HG03571 (cell line): ENCODE measurements around the gene SFR1.

Experiments
- ATAC-seq: cut with Tn5 transposase; IDR thresholded peaks from one replicate; pipeline ENCODE4 v1.9.1; 2021; ENCODE audit not compliant: unreplicated experiment

SFR1 gene

GRCh38 chr10:104104418-104104817, 17.6 kb upstream of the SFR1 start:
- ATAC-seq = no peak

DNA sequence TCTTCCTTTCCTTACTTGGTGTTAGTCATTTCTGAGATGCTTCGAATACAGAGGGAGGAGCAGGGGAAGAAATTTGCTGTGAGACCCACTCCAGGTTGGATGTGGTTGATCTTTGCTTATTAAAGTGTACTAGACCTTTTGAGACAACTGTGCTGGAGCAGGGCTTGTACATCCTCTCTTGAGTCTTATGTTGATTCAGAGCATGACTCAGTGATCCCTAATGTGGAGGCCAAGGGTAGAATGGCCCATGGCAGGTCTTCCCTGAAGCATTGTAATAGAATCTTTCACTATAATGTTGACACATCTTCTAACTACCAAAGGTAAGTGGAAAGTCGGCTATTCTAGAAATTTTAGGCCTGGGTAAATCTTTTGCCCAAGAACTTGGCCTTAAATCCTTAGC, 17.0 kb upstream of the SFR1 start:
- ATAC-seq = no peak

- peak; percentile 95 for ATAC-seq
Measured at GRCh38 chr10:104109908-104110662, 11.9 kb upstream of the SFR1 start.

GRCh38 chr10:104113376-104113956, 8.5 kb upstream of the SFR1 start:
- ATAC-seq = no peak

- ATAC-seq = no peak
Measured at GRCh38 chr10:104117839-104118323, 4.1 kb upstream of the SFR1 start.

DNA sequence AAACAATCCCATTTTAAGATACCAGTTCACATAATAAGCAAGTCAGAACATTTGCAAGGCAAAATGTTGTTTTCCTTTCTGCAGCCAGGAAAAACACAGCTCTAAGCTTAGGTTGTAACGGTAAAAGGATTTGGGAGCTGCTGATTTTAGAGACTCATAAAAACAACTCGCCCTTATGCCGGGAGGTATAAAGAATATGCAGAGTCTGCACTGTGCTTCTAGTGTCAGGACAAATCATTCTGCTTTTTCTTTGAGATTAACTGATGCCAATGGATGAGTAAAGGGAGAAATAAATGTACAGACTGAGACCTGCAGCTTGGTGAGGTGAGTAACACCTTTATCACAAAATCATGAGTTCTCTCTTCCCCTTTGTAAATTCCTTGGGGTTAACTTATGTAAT, 2.0 kb upstream of the SFR1 start:
- ATAC-seq = no peak

- no peak for ATAC-seq
Measured at GRCh38 chr10:104120512-104120902, 1.5 kb upstream of the SFR1 start.

DNA sequence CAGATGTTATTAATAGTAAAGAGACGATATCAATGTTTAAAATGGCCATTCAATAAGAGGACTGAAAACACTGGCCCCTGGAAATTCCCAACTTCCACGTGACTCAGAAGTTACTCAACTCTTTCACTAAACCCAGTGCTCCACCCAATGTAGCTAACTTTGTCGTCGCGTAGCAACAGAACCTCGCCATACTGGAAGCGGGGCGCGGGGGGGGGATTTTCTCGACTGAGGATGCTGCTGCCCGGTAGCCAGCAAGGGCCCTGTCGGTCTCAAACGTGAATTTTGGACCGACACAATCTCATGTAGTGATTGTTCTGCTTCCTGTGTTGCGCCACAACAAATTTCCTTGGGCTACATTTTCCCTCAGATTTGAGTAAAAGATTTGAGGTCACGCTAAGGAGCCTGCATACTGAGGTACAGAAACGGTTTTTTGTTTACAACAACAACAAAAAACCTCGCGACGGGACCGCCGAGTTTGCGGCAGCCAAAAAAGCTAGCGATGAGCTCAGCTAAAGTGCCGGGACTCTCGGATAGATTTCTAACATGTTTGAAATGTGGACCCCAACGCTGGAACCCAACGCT, 977 bp upstream of the SFR1 start:
- ATAC-seq = no peak

DNA sequence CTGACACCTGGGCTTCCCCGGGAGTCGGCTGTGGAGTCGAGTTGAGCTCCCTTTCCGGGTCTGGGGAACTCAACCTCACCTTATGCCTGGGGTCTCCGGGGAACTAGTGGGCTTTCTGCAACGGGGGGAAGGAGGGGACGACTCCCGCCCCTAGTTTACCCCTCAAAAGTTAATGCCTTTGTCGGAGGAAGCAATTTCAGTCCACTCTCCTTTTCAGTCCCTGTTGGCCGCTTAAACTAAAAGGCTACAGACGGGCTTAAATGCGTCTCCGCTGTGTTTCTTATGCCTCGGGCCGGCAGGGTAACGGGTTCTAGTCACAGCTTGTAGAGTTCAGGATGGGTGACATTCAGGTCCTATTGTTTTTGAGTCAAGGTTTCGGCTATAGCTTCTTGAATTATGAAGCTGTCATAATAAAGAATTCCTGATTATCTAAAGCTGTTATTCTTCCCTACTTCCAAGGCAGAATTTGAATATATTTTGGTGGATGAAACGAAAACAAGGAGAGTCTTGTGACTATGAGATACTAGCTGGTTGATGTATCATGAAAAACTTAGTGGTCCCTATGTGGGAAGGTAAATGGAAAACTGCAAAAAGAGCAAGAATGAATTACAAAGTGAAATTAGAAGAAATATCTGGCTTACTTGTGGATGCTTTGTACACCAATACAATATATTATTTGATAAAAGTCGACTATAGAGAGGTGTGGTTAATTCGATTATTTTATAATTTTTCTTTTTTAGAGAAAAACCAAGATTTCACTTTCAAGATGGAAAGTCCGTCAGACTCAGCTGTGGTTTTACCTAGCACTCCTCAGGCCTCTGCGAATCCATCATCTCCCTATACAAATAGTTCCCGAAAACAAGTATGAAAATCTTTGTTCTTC, 495 bp downstream of the SFR1 start:
- peak; percentile 6 for ATAC-seq

DNA sequence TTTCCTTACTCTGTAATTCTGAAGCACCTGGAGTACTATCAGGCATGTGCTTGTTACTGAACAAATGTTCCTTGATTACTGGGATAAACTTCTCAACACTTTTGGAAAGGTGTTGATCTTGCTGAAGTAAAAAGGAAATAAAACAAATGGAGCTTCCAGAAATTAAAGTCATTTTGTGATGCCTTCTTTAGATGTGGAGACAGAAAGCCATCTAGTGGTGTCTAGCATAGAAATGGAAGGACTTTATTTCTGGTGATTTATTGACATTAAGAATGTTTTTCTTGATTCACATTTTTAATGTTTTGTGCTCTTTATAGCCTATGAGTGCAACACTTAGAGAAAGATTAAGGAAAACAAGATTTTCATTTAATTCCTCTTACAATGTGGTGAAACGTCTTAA, 1.4 kb downstream of the SFR1 start:
- ATAC-seq = no peak

DNA sequence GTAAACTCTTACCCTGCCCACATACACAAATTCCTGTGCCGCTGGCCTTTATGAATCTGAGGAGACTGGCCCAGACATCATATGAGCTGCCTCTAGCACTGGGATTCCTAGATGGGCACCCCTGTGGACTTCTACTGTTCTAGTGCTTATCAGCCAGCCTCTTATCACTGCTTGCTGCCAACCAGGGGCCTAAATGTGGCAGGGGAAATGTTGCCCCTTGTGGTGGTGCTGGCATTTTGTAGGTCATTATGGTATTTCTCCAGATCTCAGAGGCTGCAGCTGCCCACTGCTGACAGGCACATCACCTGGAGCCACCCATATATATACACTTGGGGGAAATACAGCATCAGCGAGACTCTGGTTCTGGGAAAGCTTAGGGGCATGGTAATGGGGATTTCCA, 5.4 kb downstream of the SFR1 start:
- ATAC-seq = no peak

DNA sequence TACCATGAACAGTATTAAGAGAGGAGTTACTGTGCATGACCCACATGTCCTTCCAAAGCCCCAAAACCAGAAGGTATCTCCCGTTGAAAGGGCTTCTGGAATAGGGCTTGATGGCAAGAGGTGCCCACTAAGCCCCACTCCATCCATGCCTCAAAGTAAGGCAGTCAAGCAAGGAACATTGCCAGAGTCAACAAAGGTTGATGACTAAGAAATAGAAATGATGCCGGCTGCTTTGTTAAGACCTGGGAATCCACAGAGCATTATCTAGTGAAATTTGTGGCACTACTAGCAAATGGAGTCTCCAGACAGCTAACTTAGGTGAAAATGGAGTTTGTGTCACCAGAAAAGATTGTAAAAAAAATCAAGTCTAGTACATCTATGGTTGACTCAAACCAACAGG, 6.2 kb downstream of the SFR1 start:
- ATAC-seq = no peak

DNA sequence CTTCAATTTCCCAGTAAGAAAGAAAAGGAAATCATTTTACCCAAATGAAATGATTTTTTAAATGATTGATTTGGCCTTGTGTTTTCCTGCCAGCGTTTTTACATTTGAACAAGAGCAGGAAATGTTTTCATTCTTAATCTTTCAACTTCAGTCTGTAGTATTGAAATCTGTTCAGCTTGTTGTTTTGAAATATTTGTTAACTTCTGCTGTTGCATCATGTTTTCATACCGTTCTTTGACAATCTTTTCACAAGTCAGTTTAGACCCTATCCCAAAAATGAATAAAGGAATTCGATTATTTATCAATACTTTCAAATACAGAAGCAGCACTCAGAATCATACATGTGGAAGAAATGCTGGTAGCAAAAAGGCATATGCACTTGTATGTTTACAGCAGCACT, 8.1 kb downstream of the SFR1 start:
- no peak for ATAC-seq

- ATAC-seq = no peak
Measured at GRCh38 chr10:104138131-104138530, 16.2 kb downstream of the SFR1 start.

DNA sequence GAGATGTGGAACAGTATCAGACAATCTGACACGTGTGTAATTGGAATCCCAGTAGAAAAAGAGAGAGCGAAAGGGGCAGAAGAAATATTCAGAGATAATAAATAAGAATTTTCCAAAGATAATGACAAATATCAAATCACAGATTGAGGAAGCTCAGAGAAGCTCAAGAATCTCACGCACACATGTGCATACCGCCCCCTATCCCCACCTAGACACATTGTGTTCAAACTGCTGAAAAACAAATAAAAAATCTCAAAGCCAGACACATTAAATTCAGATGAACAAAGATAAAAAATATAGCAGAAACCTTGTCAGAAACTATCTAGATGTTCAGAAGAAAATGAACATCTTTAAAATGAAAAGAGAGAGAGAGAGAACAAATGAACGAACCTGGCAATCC, 17.2 kb downstream of the SFR1 start:
- no peak for ATAC-seq

GRCh38 chr10:104142081-104142480, 20.1 kb downstream of the SFR1 start:
- ATAC-seq = no peak

- ATAC-seq = no peak
Measured at GRCh38 chr10:104143829-104144228, 21.9 kb downstream of the SFR1 start.

- ATAC-seq = no peak
Measured at GRCh38 chr10:104144931-104145330, 23.0 kb downstream of the SFR1 start.

DNA sequence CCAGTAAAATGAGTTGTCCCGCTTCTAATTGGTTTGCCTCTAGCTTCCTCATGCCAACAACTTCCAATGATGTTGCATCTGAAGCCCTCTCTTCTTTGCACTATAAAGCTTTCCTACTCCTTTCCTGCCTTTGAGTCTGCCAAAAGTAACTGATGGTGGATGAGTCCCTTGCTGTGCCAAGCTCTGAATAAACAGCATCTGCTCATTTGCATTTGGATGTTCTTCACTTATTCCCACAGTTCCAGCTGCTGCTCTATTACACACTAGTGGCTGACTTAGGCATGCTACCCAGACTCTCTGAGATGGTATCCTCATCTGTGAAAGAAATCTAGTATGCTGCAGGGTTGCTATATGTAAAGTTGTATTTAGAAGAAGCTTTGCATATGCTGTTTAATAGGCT, 24.9 kb downstream of the SFR1 start:
- no peak for ATAC-seq

- no peak for ATAC-seq
Measured at GRCh38 chr10:104150139-104150538, 28.2 kb downstream of the SFR1 start.

DNA sequence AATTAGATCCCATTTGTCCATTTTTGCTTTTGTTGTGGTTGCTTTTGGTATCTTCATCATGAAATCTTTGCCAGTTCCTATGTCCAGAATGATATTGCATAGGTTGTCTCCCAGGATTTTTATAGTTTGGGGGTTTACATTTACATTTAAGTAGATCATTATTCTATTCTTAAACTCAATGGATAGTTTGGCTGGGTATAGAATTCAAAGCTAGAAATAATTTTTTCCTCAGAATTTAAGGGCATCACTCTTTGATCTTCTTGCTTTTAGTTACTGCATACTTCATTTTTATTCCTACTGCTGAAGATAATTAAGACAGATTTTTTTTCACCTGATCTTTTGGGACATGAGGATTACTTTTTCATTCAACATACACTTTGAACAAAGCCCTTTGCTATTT, 29.8 kb downstream of the SFR1 start:
- ATAC-seq = no peak
